ENCODE results near the gene STK33.

The STK33 gene

GRCh38 chr11:8362491-8362890, 231.5 kb downstream of the STK33 start:
- H3K36me3 Mint-ChIP-seq (ENCODE audit: low read depth), result no peaks in the 10 kb centered on the region
- intact Hi-C loops (cut with micrococcal nuclease), result no loop called here
- H3K4me3 Mint-ChIP-seq, result no peak overlapping the region
- H3K4me1 Mint-ChIP-seq (ENCODE audit: low read depth), result peaks cover 20% of the 10 kb centered on the region
- H3K27me3 Mint-ChIP-seq, result no peaks in the 10 kb centered on the region
- H3K9me3 Mint-ChIP-seq, result no peaks in the 10 kb centered on the region
- peak overlapping the region; percentile 8 for H3K27ac Mint-ChIP-seq

GRCh38 chr11:8361664-8362210, 232.3 kb downstream of the STK33 start:
- Mint-ChIP-seq H3K36me3 (ENCODE audit: low read depth) (no peaks in the 10 kb centered on the region), H3K4me1 (ENCODE audit: low read depth) (peaks cover 20% of the 10 kb centered on the region), H3K9me3 (no peaks in the 10 kb centered on the region), H3K27ac (peak overlapping the region; percentile 21), H3K4me3 (no peak overlapping the region), H3K27me3 (no peaks in the 10 kb centered on the region)
- intact Hi-C loops (cut with micrococcal nuclease), result no loop called here

GRCh38 chr11:8361206-8361605, 232.8 kb downstream of the STK33 start:
- Mint-ChIP-seq H3K27ac (peak overlapping the region; percentile 21), H3K27me3 (no peaks in the 10 kb centered on the region)

GRCh38 chr11:8360086-8360828, 233.8 kb downstream of the STK33 start:
- no peak overlapping the region for H3K4me3 Mint-ChIP-seq
- no peaks in the 10 kb centered on the region for H3K36me3 Mint-ChIP-seq (ENCODE audit: low read depth)
- peaks cover 20% of the 10 kb centered on the region for H3K4me1 Mint-ChIP-seq (ENCODE audit: low read depth)
- intact Hi-C loops (cut with micrococcal nuclease), result no loop called here
- no peaks in the 10 kb centered on the region for H3K9me3 Mint-ChIP-seq
- H3K27me3 Mint-ChIP-seq, result peaks cover 3% of the 10 kb centered on the region
- H3K27ac Mint-ChIP-seq, result no peak overlapping the region

More at GRCh38 chr11:8361206-8361605, 232.8 kb downstream of the STK33 start:
- no peak overlapping the region for H3K4me3 Mint-ChIP-seq
- H3K4me1 Mint-ChIP-seq (ENCODE audit: low read depth), result peaks cover 20% of the 10 kb centered on the region
- no peaks in the 10 kb centered on the region for H3K9me3 Mint-ChIP-seq
- H3K36me3 Mint-ChIP-seq (ENCODE audit: low read depth), result no peaks in the 10 kb centered on the region
- intact Hi-C loops (cut with micrococcal nuclease), result no loop called here

GRCh38 chr11:8359521-8359920, 234.5 kb downstream of the STK33 start:
- peaks cover 25% of the 10 kb centered on the region for H3K4me1 Mint-ChIP-seq (ENCODE audit: low read depth)

GRCh38 chr11:8357891-8358566, 236.0 kb downstream of the STK33 start:
- Mint-ChIP-seq H3K36me3 (ENCODE audit: low read depth) (no peaks in the 10 kb centered on the region), H3K27ac (no peak overlapping the region), H3K27me3 (peaks cover 11% of the 10 kb centered on the region), H3K4me1 (ENCODE audit: low read depth) (peaks cover 15% of the 10 kb centered on the region), H3K4me3 (no peak overlapping the region), H3K9me3 (no peaks in the 10 kb centered on the region)
- intact Hi-C loops (cut with micrococcal nuclease), result no loop called here

More at GRCh38 chr11:8359521-8359920, 234.5 kb downstream of the STK33 start:
- intact Hi-C loops (cut with micrococcal nuclease), result no loop called here
- H3K4me3 Mint-ChIP-seq, result no peak overlapping the region
- no peaks in the 10 kb centered on the region for H3K9me3 Mint-ChIP-seq
- no peak overlapping the region for H3K27ac Mint-ChIP-seq
- H3K27me3 Mint-ChIP-seq, result peaks cover 6% of the 10 kb centered on the region
- H3K36me3 Mint-ChIP-seq (ENCODE audit: low read depth), result no peaks in the 10 kb centered on the region

GRCh38 chr11:8357505-8357888, 236.5 kb downstream of the STK33 start:
- Mint-ChIP-seq H3K27ac (no peak overlapping the region), H3K4me3 (no peak overlapping the region), H3K4me1 (ENCODE audit: low read depth) (peaks cover 10% of the 10 kb centered on the region), H3K27me3 (peaks cover 11% of the 10 kb centered on the region), H3K36me3 (ENCODE audit: low read depth) (no peaks in the 10 kb centered on the region), H3K9me3 (no peaks in the 10 kb centered on the region)
- intact Hi-C loops (cut with micrococcal nuclease), result no loop called here

GRCh38 chr11:8356721-8357504, 237.1 kb downstream of the STK33 start:
- Mint-ChIP-seq H3K27me3 (peaks cover 11% of the 10 kb centered on the region), H3K4me1 (ENCODE audit: low read depth) (peaks cover 9% of the 10 kb centered on the region), H3K9me3 (no peaks in the 10 kb centered on the region), H3K27ac (no peak overlapping the region), H3K4me3 (no peak overlapping the region), H3K36me3 (ENCODE audit: low read depth) (no peaks in the 10 kb centered on the region)
- intact Hi-C loops (cut with micrococcal nuclease), result no loop called here

- intact Hi-C loops (cut with micrococcal nuclease), result no loop called here
- H3K9me3 Mint-ChIP-seq, result no peaks in the 10 kb centered on the region
- H3K4me1 Mint-ChIP-seq (ENCODE audit: low read depth), result peaks cover 9% of the 10 kb centered on the region
Observed at GRCh38 chr11:8356216-8356615, 237.8 kb downstream of the STK33 start.

GRCh38 chr11:8355416-8355742, 238.6 kb downstream of the STK33 start:
- H3K4me1 Mint-ChIP-seq (ENCODE audit: low read depth), result peaks cover 9% of the 10 kb centered on the region
- H3K36me3 Mint-ChIP-seq (ENCODE audit: low read depth), result no peaks in the 10 kb centered on the region
- intact Hi-C loops (cut with micrococcal nuclease), result no loop called here
- no peaks in the 10 kb centered on the region for H3K9me3 Mint-ChIP-seq
- no peak overlapping the region for H3K27ac Mint-ChIP-seq
- peaks cover 11% of the 10 kb centered on the region for H3K27me3 Mint-ChIP-seq
- H3K4me3 Mint-ChIP-seq, result no peak overlapping the region

More at GRCh38 chr11:8356216-8356615, 237.8 kb downstream of the STK33 start:
- no peak overlapping the region for H3K27ac Mint-ChIP-seq
- peaks cover 11% of the 10 kb centered on the region for H3K27me3 Mint-ChIP-seq
- no peaks in the 10 kb centered on the region for H3K36me3 Mint-ChIP-seq (ENCODE audit: low read depth)
- H3K4me3 Mint-ChIP-seq, result no peak overlapping the region

GRCh38 chr11:8354622-8355415, 239.2 kb downstream of the STK33 start:
- H3K36me3 Mint-ChIP-seq (ENCODE audit: low read depth), result no peaks in the 10 kb centered on the region
- peak overlapping the region; percentile 41 for H3K4me3 Mint-ChIP-seq
- intact Hi-C loops (cut with micrococcal nuclease), result no loop called here
- no peaks in the 10 kb centered on the region for H3K9me3 Mint-ChIP-seq
- peaks cover 11% of the 10 kb centered on the region for H3K27me3 Mint-ChIP-seq
- no peak overlapping the region for H3K27ac Mint-ChIP-seq
- H3K4me1 Mint-ChIP-seq (ENCODE audit: low read depth), result peaks cover 9% of the 10 kb centered on the region

GRCh38 chr11:8352876-8353505, 241.0 kb downstream of the STK33 start:
- intact Hi-C loops (cut with micrococcal nuclease), result no loop called here
- Mint-ChIP-seq H3K4me1 (ENCODE audit: low read depth) (peaks cover 12% of the 10 kb centered on the region), H3K9me3 (no peaks in the 10 kb centered on the region), H3K4me3 (no peak overlapping the region), H3K27ac (no peak overlapping the region), H3K36me3 (ENCODE audit: low read depth) (no peaks in the 10 kb centered on the region), H3K27me3 (peaks cover 13% of the 10 kb centered on the region)

Data from dendritic cell treated with granulocyte-macrophage colony-stimulating factor and Interleukin-4, amounts not matched to agents 40 ng/mL and 50 ng/mL, for 4 days (primary cell).